ENCODE measurements around the gene ATP1B3.

- TF ChIP-seq ZNF318 (IDR thresholded peaks at IDR 0.05; ENCODE audit: borderline replicate concordance in 1 of 2, low read depth in 1 of 2) (no peak), ZNF398 (CRISPR knock-in tag; IDR thresholded peaks at IDR 0.05) (no peak), MAFK (IDR thresholded peaks at IDR 0.05; ENCODE audit: low read length) (no peak), GATA2 (CRISPR knock-in tag; IDR thresholded peaks at IDR 0.05) (no peak), CTCF (IDR thresholded peaks at IDR 0.05 in 2 of 3, conservative IDR thresholded peaks at IDR 0.05 in 1 of 3; ENCODE audit: insufficient read depth in 2 of 3, low read depth in 1 of 3, low read length in 3 of 3) (no peak), E4F1 (CRISPR knock-in tag; IDR thresholded peaks at IDR 0.05; ENCODE audit: borderline replicate concordance) (no peak), NCOA4 (IDR thresholded peaks at IDR 0.05; ENCODE audit: partially characterized antibody) (no peak), TEAD4 (IDR thresholded peaks at IDR 0.05; ENCODE audit: low read length) (no peak), TEAD4 (CRISPR knock-in tag; IDR thresholded peaks at IDR 0.05; ENCODE audit: borderline replicate concordance) (no peak)
These were observed 23.3 kb upstream of the ATP1B3 start for GRCh38 chr3:141853081-141853601.
